ENCODE results near the gene GGCX. TPM values are rescaled to one million over a fixed set of nuclear protein-coding genes. Genes with fewer than 3 reads are reported as not detected.
A peak's percentile ranks its signal among the peaks of the same experiment; 100 is the strongest.

GGCX gene
- total and polyA plus RNA-seq, 9 of the 15 experiments (the other 6 are each of a cell fraction or from before 2014, with no cell fraction given) = 14.4 to 47.1 (median 28.1) TPM

DNA sequence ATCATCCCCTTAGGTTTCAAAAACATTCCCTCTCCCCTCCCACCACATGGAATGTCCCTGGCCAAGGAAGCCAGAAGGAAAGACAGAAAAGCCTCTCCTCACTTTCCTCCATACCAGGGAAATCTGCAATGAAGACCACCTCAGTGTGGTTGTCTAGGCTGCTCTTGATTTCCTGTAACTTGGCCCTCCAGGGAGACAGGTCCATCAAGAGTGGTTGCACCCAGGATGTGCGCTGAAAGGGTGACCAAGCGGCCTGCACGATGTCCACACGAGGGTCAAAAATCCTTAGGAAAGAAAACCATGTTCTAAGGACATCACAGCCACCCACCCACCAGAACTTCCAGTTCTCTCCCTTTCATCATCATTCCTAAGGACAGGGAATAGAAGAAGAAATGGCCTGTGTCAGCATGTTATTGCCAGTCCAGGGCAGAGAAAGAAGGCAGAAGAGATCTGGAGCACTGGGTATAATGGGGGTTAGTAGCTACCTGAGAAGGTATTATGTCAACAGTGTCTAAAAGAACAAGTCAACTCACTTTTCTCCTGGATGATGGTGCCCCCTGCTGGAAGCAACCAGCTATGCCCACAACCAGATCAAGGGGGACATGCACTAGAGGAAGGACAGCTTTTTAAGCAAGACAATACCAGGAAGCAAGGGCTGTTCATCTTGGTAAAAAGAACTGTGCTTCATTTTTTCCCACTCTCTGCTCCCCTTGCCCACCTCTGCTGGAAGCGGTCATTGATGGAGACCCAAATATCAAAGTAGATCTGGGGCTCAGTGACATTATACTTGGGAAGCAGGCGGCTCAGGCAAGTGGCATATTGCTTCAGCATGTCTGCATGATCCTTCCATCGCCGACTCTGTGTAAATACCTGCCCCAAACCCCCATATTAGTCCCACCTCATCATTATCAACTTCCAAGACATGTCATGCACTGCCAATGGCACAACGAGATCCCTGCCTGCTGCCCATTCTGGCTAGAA lies 9.3 kb downstream of the GGCX start (continued):
- TF ChIP-seq, protein P1, sequence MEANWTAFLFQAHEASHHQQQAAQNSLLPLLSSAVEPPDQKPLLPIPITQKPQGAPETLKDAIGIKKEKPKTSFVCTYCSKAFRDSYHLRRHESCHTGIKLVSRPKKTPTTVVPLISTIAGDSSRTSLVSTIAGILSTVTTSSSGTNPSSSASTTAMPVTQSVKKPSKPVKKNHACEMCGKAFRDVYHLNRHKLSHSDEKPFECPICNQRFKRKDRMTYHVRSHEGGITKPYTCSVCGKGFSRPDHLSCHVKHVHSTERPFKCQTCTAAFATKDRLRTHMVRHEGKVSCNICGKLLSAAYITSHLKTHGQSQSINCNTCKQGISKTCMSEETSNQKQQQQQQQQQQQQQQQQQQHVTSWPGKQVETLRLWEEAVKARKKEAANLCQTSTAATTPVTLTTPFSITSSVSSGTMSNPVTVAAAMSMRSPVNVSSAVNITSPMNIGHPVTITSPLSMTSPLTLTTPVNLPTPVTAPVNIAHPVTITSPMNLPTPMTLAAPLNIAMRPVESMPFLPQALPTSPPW (CRISPR knock-in tag; IDR thresholded peaks at IDR 0.05) = no peak
- TF ChIP-seq GABPB2 (CRISPR knock-in tag; conservative IDR thresholded peaks at IDR 0.05) = no peak
- TF ChIP-seq, protein P2, sequence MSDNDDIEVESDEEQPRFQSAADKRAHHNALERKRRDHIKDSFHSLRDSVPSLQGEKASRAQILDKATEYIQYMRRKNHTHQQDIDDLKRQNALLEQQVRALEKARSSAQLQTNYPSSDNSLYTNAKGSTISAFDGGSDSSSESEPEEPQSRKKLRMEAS (CRISPR knock-in tag; IDR thresholded peaks at IDR 0.05) = no peak
- no peak for TF ChIP-seq ZFP30 (CRISPR knock-in tag; IDR thresholded peaks at IDR 0.05; ENCODE audit: borderline replicate concordance)
- TF ChIP-seq ARNT (IDR thresholded peaks at IDR 0.05) = peak in 1 of 2 experiments; percentile 50; a peak in 1 of 4 replicates
- peak; percentile 88 for TF ChIP-seq ARID2 (IDR thresholded peaks at IDR 0.05)
- TF ChIP-seq CC2D1A (IDR thresholded peaks at IDR 0.05) = peak; percentile 87
- TF ChIP-seq, protein P3, sequence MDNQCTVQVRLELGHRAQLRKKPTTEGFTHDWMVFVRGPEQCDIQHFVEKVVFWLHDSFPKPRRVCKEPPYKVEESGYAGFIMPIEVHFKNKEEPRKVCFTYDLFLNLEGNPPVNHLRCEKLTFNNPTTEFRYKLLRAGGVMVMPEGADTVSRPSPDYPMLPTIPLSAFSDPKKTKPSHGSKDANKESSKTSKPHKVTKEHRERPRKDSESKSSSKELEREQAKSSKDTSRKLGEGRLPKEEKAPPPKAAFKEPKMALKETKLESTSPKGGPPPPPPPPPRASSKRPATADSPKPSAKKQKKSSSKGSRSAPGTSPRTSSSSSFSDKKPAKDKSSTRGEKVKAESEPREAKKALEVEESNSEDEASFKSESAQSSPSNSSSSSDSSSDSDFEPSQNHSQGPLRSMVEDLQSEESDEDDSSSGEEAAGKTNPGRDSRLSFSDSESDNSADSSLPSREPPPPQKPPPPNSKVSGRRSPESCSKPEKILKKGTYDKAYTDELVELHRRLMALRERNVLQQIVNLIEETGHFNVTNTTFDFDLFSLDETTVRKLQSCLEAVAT (IDR thresholded peaks at IDR 0.05) = 0 out of 4 replicates have a peak, but pooled peaks of 1 of the 2 experiments have one; percentile 16
- no peak for TF ChIP-seq ZNF79 (CRISPR knock-in tag; IDR thresholded peaks at IDR 0.05; ENCODE audit: low read depth)
- TF ChIP-seq GATAD2A (IDR thresholded peaks at IDR 0.05) = no peak
- TF ChIP-seq TEAD1 (CRISPR knock-in tag; IDR thresholded peaks at IDR 0.05) = no peak

Measured in K562 (cell line).